Measurements from ENCODE around the gene TRMT2A. TPM values are rescaled to one million over a fixed set of nuclear protein-coding genes. Genes with fewer than 3 reads are reported as not detected.
"Not testable (repeated sequence)": the region's sequence is repeated elsewhere in the genome, so short reads cannot be mapped to it uniquely, and the experiment has no call there.

The TRMT2A gene, protein sequence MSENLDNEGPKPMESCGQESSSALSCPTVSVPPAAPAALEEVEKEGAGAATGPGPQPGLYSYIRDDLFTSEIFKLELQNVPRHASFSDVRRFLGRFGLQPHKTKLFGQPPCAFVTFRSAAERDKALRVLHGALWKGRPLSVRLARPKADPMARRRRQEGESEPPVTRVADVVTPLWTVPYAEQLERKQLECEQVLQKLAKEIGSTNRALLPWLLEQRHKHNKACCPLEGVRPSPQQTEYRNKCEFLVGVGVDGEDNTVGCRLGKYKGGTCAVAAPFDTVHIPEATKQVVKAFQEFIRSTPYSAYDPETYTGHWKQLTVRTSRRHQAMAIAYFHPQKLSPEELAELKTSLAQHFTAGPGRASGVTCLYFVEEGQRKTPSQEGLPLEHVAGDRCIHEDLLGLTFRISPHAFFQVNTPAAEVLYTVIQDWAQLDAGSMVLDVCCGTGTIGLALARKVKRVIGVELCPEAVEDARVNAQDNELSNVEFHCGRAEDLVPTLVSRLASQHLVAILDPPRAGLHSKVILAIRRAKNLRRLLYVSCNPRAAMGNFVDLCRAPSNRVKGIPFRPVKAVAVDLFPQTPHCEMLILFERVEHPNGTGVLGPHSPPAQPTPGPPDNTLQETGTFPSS
- 10 to 100 TPM; 25.7 to 37.7 TPM for total RNA-seq
- long read RNA-seq, donor 1, transcript TRMT2A-201 (12 exons, 2,964 nt) = major isoform, 6 of 16 reads
- long read RNA-seq, donor 1, partial matches to known transcripts = 0 of 16 reads
- long read RNA-seq, donor 1, other reads (novel, unspliced or antisense) = 9 of 16 reads
- long read RNA-seq, donor 2, transcript TRMT2A-201 (12 exons, 2,964 nt) = major isoform, 40 of 95 reads
- long read RNA-seq, donor 2, transcript TRMT2A-202 (13 exons, 2,928 nt) = minor isoform, 17 of 95 reads
- long read RNA-seq, donor 2, partial matches to known transcripts = 11 of 95 reads
- long read RNA-seq, donor 2, other reads (novel, unspliced or antisense) = 27 of 95 reads

DNA sequence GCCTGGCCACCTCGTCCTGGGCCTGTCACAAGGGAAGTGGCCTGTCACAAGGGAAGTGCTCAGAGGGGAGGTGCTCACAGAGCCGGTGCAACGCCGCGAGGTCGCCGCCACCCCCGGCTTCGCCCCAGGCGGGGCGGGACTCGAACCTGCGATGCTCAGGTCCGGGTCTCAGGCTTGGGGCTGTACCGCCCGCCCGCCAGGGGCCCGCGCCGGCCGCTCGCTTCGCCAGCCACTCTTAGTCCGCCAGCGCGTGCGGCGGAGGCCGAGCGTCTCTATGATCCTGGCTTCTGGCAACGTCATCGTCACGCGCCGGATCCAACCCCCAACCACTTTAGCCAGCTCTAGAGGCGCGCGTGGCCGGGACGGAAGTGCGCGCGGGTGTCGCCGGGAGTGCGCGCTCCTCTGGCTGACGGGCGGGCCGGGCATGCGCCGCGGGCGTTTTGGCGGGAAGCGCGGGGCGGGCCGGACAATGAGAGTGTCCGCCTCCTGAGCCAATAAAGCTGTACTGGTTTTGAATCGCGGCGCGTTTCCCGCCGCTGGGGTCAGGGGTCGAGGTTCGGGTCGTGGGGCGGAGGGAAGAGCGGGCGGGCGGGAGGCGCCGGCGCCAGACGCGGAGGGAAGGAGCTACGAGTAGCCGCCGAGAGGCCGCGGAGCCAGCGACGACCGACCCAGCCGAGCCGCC lies at the start of gene TRMT2A:
TSS of gene TRMT2A (minus strand) at position 276 of the 682 bp plus-strand sequence. CDS start 320 bp downstream, outside the sequence.
- intact Hi-C loops (cut with DNase I) = no loop called here
- DNase-seq (ENCODE audit: low spot score) = peak; percentile 100

DNA sequence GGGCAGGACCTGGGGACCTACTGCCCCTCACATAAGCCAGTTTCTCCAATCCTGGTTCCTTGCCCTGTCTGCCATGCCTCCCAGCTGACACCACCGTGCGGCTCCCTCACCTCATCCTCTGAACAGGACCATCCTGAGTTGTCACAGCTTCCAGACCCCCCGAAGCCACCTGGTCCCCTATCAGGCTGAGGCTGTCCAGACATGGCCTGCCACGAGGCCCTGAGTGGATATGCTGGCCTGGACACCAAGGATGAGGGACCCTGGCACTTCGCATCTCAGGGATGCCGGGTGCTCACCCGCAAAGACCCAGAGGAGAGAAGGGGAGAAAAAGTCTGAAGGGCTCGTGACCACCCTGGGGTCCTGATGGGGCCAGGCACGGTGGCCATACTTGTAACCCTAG lies 49.7 kb upstream of the TRMT2A start:
- DNase-seq (ENCODE audit: low spot score) = no peak
- intact Hi-C loops (cut with DNase I) = no loop called here

DNA sequence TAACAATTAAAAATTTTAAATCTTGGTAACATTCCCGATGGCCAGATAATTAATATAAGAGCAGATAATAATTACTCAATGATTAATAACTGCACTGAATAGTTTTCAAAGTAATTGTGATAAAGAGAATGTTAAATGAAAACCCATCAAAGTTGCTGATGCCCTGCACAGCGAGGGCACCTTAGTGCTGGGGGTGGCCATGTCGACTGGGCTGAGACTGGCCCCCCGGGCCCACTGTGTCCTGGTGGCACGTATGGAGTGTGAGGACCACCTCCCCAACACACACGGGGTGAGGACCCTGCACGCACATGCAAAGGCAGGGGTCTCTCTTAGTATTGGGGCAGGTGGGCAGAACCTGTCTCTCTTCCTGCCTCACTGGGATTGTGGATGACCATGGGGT lies 48.9 kb upstream of the TRMT2A start:
- intact Hi-C loops (cut with DNase I) = no loop called here
- DNase-seq (ENCODE audit: low spot score) = no peak

DNA sequence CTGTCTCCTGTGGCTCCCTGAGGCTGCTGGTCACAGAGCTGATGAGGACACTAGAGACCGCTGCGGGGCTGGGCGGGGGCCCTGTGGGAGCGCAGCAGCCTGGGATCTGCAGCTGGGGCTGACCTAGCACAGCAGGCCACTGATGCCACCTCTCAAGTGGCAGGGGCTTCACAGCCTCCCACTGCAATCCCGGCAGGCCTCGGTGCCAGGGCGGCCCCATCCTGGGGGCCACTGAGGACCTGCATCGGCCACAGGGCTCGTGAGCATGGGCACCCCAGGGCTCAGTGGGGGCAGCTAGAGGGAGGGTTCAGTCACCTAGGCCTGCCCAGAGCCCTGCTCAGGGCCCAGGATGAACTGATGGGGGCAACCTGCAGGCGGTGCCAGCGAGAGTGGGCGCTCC lies 48.4 kb upstream of the TRMT2A start:
- DNase-seq (ENCODE audit: low spot score) = no peak
- intact Hi-C loops (cut with DNase I) = no loop called here

DNA sequence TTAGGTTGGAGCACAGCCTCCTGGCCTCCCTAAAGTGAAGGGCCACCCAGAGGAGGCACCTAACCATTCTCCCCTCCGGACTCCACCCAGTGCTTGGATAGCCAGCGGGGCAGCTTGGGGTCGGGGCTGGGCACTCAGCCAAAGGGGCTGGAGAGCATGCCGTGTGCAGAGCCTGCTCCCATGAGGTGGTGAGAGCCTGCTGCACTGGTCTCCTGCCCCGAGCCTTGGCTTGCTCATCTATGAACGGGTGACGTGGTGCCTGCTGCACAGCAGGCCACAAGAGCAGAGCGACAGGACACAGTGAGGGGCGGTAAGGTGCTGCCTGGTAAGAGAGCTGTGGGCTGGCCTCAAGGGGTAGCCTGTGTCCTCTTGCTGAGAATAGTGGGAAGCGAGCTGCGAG lies 47.8 kb upstream of the TRMT2A start:
- DNase-seq (ENCODE audit: low spot score) = no peak
- intact Hi-C loops (cut with DNase I) = no loop called here

DNA sequence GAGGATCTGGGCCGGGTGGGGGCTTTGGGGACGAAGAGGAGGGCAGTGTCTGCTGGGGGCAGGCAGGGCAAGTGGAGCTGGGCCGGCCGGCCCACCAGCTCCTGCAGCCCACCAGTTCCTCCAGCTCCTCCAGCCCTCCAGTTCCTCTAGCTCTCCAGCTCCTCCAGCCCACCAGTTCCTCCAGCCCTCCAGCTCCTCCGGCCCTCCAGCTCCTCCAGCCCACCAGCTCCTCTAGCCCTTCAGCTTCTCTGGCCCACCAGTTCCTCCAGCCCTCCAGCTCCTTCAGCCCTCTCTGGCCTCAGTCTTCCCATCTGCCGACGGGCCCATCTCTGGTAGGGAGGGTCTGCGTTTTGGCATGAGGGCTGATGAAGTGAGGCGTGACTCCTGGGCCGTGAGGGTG lies 43.0 kb upstream of the TRMT2A start:
- DNase-seq (ENCODE audit: low spot score) = no peak
- intact Hi-C loops (cut with DNase I) = no loop called here

DNA sequence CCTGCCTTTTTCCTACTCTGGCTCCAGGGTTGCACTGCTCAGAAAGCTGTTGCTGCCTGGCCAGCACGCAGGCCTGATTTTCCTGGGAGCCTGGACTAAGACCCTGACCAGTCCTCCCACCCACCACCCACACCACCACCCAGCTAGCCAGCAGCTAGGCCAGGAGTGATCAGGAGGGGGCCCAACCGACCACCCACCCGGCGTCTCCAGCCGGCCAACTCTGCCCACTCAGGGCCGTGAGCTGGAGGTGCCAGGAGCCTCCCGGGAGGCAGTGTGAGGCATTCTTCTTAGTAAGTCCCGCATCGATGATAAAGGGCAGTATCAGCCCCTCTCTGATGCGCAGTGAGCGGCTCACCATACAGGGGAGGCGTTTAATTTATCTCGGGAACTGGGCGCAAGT lies 42.5 kb upstream of the TRMT2A start:
- not testable (repeated sequence) for DNase-seq (ENCODE audit: low spot score)
- intact Hi-C loops (cut with DNase I) = loop anchor here (2.0 to 5.0 kb wide), 2 partner anchors 108 to 125 kb away; partner anchors contain the start of gene RTN4R (in 1 of the 2)

DNA sequence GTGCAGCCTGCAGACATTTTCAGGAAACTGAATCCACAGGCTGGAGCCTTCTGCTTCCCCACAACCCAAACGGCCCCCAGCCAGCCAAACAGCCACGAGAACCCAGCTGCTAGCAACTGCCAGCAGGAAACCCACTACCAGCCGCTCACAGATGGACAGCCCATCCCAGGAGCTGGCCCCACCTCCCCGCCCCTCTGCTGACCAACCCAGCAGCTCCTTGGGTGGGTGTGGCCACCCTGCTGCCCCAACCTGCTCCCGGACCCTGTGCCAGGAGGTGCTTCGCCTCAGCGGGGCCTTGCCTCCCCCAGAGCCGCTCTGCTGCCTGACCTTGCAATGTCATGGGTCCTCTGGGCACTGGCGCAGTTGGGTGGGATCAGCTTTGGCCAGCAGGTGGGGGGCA lies 42.0 kb upstream of the TRMT2A start:
- intact Hi-C loops (cut with DNase I) = loop anchor here (2.0 to 5.0 kb wide), 2 partner anchors 108 to 126 kb away; partner anchors contain the start of gene RTN4R (in 1 of the 2)
- DNase-seq (ENCODE audit: low spot score) = no peak

DNA sequence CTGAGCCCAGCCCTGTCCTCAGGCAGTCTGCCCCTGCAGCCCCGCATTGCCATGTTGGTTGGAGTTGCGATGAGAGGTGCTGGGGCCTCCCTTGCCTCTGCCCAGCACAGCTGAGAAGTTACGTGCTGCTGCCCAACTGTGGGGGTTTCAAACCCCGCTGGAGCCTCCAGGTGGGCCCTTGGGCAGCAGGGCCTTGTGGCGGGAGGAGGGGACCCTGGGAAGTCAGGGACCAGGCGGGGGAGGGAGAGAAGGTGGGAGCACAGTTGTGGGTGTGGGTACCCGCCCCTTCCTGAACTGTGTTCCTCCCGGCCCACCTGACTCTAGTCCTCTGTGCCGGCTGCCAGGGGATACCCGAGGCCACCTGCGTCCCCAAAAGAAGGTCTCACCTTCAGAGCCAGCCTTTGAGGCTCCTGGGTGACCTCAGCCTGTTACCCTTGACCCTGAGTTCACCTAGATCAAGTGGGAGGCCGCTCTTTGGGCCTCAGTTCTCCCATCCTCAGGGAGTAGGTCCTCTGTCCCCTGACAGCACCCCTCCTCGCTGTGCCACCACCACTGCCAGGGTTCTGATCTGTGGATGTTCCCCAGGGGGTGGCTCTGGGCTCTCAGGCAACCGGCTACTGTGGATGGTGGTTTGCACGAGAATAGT lies 41.5 kb upstream of the TRMT2A start:
- no peak for DNase-seq (ENCODE audit: low spot score)
- intact Hi-C loops (cut with DNase I) = loop anchor here (2.0 to 5.0 kb wide), 2 partner anchors 109 to 126 kb away; partner anchors contain the start of gene RTN4R (in 1 of the 2)

DNA sequence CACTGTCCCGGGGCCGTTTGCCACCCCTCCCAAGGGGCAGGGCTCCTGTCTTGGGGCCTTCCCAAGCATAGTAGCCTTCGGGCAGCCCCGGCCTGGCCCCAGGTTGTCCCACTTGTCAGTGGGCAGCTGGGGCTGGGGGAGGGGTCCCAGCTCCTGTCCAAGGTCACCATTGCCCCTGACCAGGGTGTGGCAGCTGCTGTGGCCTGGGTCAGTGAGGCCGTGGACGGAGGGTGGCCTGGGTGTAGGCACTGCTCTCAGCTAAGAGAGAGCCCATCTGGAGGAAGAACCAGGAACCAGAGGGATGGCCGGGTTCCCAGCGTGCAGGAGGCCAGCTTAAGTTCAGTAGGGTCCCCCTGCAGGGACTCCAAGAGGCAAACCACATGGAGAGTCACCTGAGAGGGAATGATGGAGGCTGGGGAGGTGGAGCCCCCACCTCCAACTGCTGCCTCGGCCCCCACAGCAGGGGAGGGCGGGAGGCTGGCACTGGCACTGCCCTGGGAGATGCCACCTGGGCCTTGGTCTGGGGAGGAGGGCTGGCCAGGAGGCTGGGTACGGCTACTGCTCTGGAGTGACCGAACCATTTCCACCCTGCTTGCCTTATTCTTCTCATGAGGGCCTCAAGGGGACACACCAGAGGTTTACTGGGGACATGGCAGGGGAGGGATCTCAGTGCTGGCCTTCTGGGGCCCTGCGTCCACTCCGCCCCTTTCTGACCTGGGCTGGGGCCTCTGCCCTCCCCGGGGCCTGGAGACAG lies 40.6 kb upstream of the TRMT2A start:
- intact Hi-C loops (cut with DNase I) = loop anchor here (2.0 to 5.0 kb wide), 2 partner anchors 110 to 127 kb away; partner anchors contain the start of gene RTN4R (in 1 of the 2)
- no peak for DNase-seq (ENCODE audit: low spot score)

DNA sequence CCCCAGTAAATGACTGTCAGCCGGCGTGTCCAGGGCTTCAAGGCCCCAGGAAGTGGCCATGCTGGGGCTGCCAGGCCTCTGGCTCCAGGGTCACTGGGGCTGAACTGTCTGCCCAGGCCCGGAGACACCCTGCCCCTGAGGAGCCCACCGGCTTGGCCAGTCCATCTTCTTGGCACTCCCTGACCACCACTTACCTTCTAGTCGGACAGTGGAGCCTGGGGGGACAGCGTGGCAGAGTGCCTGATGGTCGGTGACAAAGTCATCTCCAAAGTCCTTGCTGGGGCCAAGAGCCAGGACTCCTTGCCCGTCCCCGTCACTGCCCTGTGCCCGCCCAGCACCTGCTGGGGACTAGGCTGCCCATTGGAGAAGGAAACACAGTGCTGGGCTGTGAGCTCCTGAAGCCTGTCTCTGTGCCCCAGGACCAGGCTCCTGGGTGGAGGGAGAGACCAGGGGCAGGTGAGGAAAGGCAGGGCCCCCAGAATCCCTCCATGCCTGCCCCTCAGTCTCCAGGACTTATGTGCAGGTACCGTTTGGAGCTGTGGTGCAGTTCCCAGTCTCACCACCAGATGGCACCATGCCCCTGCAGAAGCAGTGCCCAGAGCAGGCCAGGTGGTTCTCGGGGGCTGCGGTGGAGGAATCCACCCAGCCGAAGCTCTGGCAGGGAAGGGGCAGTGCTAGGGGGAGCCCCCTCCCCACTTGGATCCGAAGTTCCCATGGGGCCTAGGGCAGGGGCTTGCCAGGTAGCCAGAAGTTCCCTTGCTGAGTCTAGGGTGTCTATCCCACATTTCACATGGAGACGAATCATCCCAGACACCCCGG lies 39.8 kb upstream of the TRMT2A start:
- intact Hi-C loops (cut with DNase I) = loop anchor here in 1 of 2 donors (2.0 to 5.0 kb wide), 2 partner anchors 110 to 128 kb away; partner anchors contain the start of gene RTN4R
- DNase-seq (ENCODE audit: low spot score) = peak; percentile 94

DNA sequence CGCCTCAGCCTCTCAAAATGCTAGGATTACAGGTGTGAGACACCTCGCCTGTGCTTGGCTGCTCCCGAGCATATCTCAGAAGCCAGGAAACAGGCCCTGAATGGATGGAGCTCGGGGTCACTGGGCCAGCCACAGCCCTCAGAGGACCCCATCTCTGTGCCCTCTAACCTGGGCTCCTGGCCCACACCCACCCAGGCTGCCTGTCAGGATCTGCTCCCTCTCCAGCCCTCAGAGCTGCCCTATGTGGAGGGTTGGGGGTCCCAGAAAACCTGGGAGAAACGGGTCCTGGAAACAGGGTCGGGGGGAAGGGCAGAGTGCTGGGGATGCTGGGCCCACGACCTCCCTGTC lies 39.0 kb upstream of the TRMT2A start:
- intact Hi-C loops (cut with DNase I) = loop anchor here in 1 of 2 donors (2.0 to 5.0 kb wide), 2 partner anchors 111 to 129 kb away; partner anchors contain the start of gene RTN4R
- DNase-seq (ENCODE audit: low spot score) = no peak

DNA sequence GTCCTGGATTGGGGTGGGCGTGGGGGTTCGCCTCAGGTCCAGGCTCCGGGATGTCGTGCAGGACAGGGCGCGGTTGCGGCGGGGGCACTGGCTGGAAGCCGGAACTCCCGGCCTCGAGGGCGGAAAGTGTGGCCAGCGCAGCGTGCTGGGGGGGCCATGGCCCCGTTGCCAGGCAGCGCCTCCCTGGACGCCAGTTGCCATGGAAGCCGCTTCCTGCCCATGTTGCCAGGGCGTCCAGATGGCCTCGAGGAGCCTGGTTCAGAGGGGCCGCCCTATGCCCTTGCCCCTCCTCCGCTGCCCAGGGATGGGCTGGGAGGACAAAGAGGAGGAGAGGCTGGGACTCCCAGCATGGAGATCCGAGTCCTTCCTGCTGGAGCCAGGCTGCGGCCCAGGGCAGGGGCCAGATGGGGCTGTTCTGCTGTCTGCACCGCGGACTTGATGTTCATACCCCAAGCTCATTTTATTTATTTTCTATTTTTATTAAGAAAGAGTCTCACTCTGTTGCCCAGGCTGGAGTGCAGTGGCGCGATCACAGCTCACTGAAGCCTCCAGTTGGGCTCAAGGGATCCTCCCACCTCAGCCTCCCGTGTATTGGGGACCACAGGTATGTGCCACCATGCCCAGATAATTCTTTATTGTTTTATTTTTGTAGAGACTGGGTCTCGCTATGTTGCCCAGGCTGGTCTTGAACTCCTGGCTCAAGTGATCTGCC lies 38.5 kb upstream of the TRMT2A start:
- intact Hi-C loops (cut with DNase I) = loop anchor here in 1 of 2 donors (2.0 to 5.0 kb wide), 2 partner anchors 112 to 129 kb away; partner anchors contain the start of gene RTN4R
- DNase-seq (ENCODE audit: low spot score) = peak; percentile 88

DNA sequence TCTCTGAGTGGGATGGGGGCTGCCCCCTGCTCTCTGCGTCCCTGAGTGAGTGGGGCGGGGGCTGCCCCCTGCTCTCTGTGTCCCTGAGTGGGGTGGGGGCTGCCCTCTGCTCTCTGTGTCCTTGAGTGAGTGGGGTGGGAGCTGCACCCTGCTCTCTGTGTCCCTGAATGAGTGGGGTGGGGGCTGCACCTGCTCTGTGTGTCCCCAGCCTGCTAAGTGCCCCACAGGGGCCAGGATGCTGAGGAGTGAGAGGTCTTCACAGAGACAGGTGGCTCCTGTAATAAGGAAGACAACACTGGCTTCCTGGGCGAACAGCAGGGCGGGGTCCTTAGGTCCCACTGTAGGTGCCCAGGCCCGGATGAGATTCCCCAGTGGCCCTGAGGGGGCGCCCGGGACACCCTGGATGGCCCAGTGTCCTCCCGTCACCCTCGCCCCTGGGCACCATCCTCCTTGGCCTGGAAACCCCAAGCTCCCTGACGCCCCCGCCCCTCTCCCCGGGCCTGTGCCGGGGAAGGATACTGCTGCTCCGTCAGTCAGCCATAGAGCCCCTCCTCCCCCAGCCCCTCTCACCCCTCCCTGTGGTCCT lies 37.7 kb upstream of the TRMT2A start:
- intact Hi-C loops (cut with DNase I) = loop anchor here in 1 of 2 donors (5.0 kb wide), 1 partner anchor 113 kb away; the partner anchor contains the start of gene RTN4R
- no peak for DNase-seq (ENCODE audit: low spot score)

DNA sequence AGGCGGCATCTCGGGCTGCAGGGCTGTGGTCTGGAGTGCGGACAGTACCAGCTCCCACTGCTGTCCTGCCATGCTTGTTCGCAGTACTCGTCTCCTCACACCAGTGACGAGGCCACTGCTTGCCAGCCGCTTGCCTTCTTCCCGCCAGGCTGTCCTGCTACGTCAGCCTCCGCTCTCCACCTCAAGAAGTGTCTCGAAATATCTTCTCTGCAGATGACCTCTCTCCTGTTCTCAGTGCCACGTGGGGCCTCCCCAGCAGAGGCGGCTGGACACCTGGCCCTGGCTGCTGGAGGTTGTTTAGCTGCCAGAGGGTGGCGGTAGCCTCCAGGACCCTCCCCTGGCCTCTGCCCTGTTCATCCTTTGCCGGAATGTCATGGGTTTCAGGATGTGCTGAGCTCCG lies 36.9 kb upstream of the TRMT2A start:
- intact Hi-C loops (cut with DNase I) = no loop called here
- DNase-seq (ENCODE audit: low spot score) = no peak

DNA sequence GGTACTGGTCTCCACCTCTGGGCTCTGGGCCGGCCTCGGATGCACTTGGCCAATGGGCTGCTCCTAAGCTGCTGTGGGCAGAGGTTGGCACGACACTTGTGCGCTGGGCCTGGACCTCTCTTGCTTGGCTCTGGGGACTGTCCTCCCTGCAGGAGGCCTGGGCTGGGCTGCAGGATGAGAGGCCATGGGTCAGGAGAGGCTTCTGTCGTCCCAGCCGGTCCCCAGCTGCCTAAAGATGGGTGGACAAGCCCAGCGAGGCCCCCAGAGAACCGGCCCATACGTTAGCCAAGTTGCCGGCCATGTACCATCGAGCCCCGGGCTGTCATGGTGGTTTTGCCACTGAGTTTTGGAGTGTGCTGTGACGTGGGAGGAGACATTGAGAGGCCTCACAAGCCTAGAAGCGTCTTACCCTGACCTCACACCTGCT lies 35.5 kb upstream of the TRMT2A start:
- intact Hi-C loops (cut with DNase I) = no loop called here
- no peak for DNase-seq (ENCODE audit: low spot score)
